Stimulated activated CD8-positive, alpha-beta memory T cell treated with anti-CD3 and anti-CD28 coated beads, Interleukin-2, amount 100 ng/mL, for 48 hours (primary cell): Measurements from ENCODE around the gene CGRRF1.

Experiments used
- DNase-seq, 2 donors: peaks; one replicate each; pipeline ENCODE4 v3.0.0-alpha.2; 2020; ENCODE audit warnings: low read depth in 2 of 2

The CGRRF1 gene

GRCh38 chr14:54547583-54547982 lies 37.9 kb downstream of the CGRRF1 start:
- DNase-seq, result no peak

GRCh38 chr14:54548491-54548890 lies 38.8 kb downstream of the CGRRF1 start:
- no peak for DNase-seq

DNA sequence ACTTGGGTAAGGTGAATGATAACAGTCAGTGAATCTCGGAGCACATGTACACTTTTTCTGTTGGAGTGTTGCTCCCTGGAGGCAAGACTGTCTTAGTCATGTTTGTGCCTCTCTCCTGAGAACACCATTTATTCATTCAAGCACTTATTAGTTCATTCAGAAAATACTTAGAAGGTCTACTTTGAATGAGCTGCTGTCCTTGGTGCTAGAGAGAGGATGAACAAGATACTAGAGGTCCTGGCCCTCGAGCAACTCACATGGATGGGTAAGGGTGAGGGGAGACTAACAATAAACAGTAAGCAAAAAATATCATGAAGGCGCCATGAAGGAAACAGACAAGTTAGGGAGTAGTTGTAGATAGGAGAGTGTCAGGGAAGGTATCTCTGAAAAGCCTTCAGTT lies 40.2 kb downstream of the CGRRF1 start:
- DNase-seq, result no peak

- no peak for DNase-seq
Observed at GRCh38 chr14:54550514-54550913, 40.8 kb downstream of the CGRRF1 start.

GRCh38 chr14:54554401-54554800 lies 44.7 kb downstream of the CGRRF1 start:
- DNase-seq, result no peak

DNA sequence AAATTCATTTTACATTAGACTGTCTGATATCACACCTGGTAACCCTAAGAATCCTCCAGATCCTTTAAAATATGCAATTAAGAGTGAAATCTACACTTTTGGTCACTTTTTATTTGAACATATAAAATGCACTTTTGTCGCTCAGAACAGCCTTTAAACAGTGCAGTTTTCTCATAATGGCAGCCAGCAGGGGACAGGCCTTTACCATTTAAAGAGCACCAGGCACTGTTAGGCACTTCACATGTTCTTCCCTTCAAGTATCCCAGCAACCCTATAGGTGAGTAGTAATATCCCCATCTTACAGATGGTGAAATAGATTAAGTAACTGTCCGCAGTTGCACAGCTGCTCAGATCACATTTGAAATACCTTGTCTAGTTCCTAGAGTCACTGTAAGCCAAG lies 45.9 kb downstream of the CGRRF1 start:
- no peak for DNase-seq

DNA sequence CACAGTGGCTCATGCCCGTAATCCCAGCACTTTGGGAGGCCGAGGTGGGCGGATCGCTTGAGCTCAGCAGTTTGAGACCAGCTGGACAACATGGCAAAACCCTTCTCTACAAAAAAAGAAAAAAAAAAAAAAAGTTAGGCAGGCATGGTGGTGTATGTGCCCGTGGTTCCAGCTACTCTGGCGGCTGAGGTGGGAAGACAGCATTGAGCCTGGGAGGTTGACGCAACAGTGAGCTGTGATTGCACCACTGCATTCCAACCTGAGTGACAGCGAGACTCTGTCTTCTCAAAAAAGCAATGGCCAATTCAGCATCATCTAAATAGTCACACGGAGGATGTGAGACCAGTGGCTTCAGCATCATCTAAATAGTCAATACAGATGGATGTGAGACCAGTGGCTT lies 46.8 kb downstream of the CGRRF1 start:
- no peak for DNase-seq

DNA sequence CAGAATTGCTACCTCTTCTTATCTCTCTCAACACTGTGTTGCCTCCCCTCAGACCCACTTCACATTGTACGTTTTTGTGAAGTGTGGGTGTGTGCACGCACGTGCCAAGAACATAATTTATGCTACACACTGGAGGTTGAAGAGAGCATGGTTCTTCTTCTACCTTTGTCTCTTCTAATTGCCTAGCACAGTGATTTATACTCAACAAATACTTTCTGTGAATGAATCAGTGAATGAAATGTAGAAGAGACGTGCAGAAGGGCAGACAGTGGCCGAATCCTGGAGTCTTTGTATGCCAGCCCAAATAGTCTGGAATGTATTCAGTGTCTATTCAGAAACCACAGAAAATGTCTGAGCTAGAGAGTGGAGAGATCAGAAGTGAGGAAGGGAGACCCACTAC lies 52.6 kb downstream of the CGRRF1 start:
- DNase-seq, result no peak

DNA sequence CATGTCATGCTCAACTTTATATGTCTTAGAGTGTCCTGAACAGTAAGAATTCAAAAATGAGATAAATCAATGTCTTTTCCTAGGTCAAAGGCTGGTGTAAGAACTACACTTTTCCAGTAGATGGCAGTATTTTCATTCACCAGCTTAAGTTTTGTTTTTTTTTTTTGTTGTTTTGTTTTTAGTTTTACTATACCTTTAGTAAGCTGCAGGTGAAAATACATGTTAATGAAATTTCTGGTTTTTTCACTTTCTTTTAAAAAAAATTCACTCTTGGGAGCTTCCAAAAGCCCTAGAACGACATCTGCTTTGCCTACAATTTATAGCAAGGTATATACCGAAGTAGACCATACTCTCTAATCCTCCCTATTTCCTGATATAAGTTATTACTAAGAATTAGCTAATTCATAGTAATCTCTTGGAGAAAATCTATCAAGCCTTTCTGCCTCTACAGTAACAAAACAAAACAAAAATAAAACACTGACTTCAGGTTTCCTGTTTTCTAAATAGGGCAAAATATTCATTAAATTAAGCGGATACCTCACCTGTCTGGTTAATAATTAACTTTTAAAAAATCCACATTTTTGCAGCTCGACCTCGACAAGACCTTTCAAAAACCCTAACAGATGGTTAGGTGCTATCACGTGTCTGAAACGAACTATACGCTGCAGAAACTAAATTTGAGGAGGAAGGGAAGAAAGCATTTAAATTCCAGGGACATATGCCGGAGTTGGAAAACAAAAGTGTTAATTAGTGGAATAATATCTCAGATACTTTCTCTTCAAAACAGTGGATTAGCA lies 54.6 kb downstream of the CGRRF1 start:
- no peak for DNase-seq

GRCh38 chr14:54564868-54565784 lies 55.4 kb downstream of the CGRRF1 start:
- DNase-seq, result peak; percentile 45 to 48

DNA sequence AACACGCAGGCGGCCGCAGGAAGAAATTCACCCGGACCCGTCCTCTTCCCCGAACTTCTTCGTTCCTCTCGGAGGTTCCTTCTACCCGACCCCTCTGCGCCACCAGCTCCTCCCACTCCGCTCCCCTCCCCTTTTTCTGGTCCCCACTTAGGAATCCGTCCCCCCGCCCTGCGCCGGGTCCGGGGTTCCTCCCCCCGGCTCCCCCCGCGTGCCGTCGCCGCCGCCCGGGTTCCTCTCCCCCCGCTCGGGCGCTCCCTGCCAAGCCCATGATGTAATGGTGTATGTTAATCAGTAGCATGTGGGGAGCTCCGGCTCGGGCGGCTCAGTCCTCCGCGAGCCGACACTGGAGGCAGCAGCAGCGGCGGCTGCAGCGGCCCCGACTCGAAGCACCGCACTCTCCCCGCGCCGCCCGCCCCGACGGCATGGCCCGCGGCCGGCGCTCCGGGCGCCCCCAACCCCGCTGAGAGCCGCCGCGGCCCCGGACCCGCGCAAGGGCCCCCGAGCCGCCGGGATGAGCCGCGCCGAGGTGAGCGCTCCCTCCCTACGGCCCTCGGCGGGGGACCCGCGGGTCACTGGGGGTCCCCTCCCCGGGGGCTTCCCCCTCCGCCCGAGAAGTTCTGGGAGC lies 56.2 kb downstream of the CGRRF1 start:
- peak; percentile 40 to 60 for DNase-seq

DNA sequence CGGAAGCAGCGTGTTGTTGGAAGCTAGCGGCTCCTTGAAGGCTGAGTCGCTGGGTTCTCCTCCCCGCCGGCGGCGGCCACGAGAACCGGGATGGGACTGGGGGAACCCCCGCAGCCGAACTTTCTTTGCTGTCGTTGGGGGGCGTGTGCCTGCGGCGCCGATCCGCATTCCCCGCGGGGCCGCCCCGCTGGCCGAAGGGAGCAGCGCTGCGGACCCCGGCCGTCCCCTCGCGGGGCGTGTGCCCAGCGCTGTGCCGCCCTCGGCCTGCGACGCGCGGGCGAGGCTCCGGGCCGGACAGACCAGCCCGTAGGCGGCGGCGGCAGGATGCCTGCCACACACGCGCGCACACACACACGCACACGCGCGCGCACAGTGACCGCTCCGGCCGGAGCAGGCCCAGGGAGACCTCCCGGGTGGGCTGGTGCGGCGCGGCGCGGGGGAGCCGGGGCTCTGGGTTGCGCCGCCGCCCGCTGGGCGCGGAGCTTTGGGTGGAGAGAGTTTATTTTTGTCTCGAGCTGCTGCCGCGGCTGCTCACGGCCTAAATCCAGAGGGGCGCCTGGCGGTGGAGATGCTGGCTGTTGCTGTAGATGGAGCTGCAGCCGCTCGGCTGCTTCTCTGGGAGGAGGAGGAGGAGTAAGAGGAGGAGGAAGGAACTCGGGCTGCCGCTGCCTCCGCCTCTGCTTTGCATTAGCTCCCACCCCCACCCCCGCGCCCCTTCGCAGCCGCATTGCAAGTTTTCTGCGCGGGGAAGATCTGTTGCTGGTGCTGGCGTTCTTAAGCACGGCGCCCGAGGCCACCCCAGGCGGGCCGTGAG lies 56.9 kb downstream of the CGRRF1 start, which contains the start of gene SAMD4A:
TSS of gene SAMD4A (plus strand) at position 719 of the 814 bp plus-strand sequence. CDS start 789 bp downstream, outside the sequence.
- peak; percentile 25 to 28 for DNase-seq

DNA sequence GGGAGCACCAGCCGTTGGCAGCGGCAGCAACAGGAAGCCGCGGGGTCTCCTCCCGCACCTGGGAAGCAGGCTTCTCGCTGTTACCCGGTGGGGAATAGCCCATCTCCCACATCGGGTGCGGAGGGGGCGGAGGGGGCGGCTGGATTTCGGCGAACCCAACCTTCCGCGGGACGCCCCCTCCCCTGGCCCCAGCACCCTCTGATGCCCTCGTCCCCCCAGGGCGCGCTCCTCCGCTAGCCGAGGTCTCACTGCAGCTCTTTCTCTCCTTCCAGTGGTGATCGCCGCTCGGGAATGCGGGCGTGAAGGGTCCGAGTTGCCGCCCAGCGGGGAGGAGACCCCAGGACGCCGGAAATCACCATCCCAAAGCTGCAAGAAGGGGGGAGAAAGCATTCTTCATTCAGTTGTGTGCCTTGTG lies 57.5 kb downstream of the CGRRF1 start:
- no peak for DNase-seq

- peak; percentile 8 to 10 for DNase-seq
Observed at GRCh38 chr14:54567639-54568561, 58.2 kb downstream of the CGRRF1 start.

DNA sequence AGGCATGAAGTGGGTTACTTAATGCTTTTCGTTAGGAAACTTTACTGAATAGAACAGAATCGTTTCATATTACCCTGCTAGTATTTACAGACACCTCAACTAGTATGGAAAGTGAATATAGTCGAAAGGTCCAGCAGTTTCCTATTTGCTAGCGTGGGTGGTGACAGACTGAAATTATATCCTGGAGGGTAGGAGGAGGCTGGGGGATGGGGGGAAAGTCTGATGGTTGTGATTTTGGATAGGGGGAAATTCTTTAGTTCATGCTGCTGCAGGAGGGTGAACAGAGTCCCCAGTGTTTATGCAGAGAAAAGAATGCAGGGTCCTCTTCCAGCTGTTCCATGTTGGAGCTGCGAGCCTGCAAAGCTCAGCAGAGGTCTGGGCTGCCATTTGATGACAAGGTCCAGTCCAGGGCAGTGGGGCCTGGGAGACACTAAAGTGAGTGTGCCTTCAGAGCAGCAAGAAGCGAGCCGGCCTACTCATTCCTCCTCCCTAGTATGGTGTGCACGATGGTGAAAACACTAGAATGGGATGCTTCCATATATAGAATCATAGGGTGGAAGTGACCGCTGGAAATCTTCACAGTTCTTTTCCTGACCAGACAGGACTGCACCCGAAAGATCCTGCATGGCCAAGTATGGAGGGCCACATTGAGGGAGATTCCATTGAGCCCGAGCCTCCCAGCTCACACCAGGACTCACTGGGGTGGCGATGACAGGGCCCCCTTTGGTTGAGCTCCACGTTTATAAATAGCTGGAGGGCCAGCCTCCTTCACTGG lies 59.3 kb downstream of the CGRRF1 start:
- DNase-seq, result no peak

GRCh38 chr14:54570047-54570446 lies 60.3 kb downstream of the CGRRF1 start:
- no peak for DNase-seq

- no peak for DNase-seq
Observed at GRCh38 chr14:54570631-54571415, 61.1 kb downstream of the CGRRF1 start.

DNA sequence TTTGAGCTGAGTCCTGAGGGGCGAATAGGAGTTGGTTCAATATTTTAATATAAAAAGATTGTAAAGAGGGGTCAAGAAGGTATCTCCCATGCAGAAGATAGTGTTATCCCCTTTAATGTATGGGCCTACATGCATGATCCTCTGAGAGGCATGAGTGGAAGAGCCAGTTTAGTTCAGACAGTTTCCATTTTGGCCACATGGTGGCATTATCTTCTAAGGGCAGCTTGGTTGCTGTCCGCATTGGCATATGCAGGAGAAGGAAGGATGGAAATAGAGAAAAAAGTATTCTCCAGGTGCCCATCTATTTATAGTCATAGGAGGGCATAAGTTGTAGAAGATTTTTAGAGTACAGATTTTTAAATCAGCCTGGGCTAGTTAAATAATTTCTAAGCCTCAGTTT lies 62.6 kb downstream of the CGRRF1 start:
- DNase-seq, result no peak

- DNase-seq, result no peak
Observed at GRCh38 chr14:54574528-54574927, 64.8 kb downstream of the CGRRF1 start.
